ENCODE results near the gene DOCK10. TPM values are rescaled to one million over a fixed set of nuclear protein-coding genes. Genes with fewer than 3 reads are reported as not detected.

The DOCK10 gene
- total and polyA plus RNA-seq, 10 of the 15 experiments (the other 5 are each of a cell fraction or from before 2014, with no cell fraction given), result 16.9 to 120 (median 85.5) TPM

GRCh38 chr2:225011585-225011984 lies 30.7 kb downstream of the DOCK10 start:
- no peak for FAIRE-seq
- TF ChIP-seq ZNF207 (IDR thresholded peaks at IDR 0.05; ENCODE audit: borderline replicate concordance) (no peak), ZZZ3 (IDR thresholded peaks at IDR 0.05; ENCODE audit: control insufficient read depth, insufficient read length, low read depth) (no peak), POU2F2 (IDR thresholded peaks at IDR 0.05; ENCODE audit: borderline replicate concordance, low read depth, low read length) (peak; percentile 54; the same call in 1 of the 3 replicates)
- TF ChIP-seq, protein P1, sequence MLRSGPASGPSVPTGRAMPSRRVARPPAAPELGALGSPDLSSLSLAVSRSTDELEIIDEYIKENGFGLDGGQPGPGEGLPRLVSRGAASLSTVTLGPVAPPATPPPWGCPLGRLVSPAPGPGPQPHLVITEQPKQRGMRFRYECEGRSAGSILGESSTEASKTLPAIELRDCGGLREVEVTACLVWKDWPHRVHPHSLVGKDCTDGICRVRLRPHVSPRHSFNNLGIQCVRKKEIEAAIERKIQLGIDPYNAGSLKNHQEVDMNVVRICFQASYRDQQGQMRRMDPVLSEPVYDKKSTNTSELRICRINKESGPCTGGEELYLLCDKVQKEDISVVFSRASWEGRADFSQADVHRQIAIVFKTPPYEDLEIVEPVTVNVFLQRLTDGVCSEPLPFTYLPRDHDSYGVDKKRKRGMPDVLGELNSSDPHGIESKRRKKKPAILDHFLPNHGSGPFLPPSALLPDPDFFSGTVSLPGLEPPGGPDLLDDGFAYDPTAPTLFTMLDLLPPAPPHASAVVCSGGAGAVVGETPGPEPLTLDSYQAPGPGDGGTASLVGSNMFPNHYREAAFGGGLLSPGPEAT (IDR thresholded peaks at IDR 0.05; ENCODE audit: low read depth), result no peak
- no peaks in the 10 kb centered on the region for H3K27me3 ChIP-seq (replicated peaks in 1 of 2; ENCODE audit: control insufficient read depth in 2 of 2, insufficient read depth in 2 of 2, low read length in 1 of 2)
- ChIA-PET POLR2A (interaction anchor here (1.0 to 2.1 kb wide), 2 partner anchors 14 to 30 kb away, joined by 4 to 7 read pairs; partner anchors contain the start of gene DOCK10), SMC1A (ENCODE audit: uncharacterized antibody, unreplicated experiment) (interaction anchor here (2.3 to 6.7 kb wide), 3 partner anchors 9 to 27 kb away, joined by 8 to 53 read pairs (median 23); no protein-coding TSS in a partner anchor), CTCF (interaction anchor here (1.0 to 1.9 kb wide), 5 partner anchors 9 to 650 kb away, joined by 3 to 15 read pairs (median 4); no protein-coding TSS in a partner anchor), RAD21 (ENCODE audit: unreplicated experiment) (interaction anchor here (0.5 to 1.6 kb wide), 2 partner anchors 9 to 425 kb away, joined by 3 to 5 read pairs; no protein-coding TSS in a partner anchor)
- H4K20me1 ChIP-seq (ENCODE audit: control insufficient read depth, insufficient read depth), result no peaks in the 10 kb centered on the region
- H3K4me2 ChIP-seq (ENCODE audit: control insufficient read depth, insufficient read depth), result no peak overlapping the region
- no peak for DNase-seq (ENCODE audit: low read depth, low spot score)
- no peak overlapping the region for H3K9ac ChIP-seq (ENCODE audit: control insufficient read depth, insufficient read depth, low read length)
- peaks cover 23% of the 10 kb centered on the region for H3K4me1 ChIP-seq (ENCODE audit: control insufficient read depth, insufficient read depth, low read length)
- intact Hi-C loops (cut with micrococcal nuclease; ENCODE audit: unreplicated experiment), result no loop called here
- H3K36me3 ChIP-seq (ENCODE audit: control insufficient read depth in 2 of 2, insufficient read depth in 2 of 2, low read length in 1 of 2), result no peaks in the 10 kb centered on the region
- no peak overlapping the region for H3K4me3 ChIP-seq
- ATAC-seq, result no peak
- H3K27ac ChIP-seq (ENCODE audit: control insufficient read depth, insufficient read depth), result no peak overlapping the region
- H3K9me3 ChIP-seq (replicated peaks; ENCODE audit: control insufficient read depth, insufficient read depth, low read length), result no peaks in the 10 kb centered on the region
- H2AFZ ChIP-seq (ENCODE audit: control insufficient read depth, low read depth, low read length), result no peak overlapping the region
- no TSS peak for BruUV-seq (replicated peaks)
- H3K79me2 ChIP-seq (ENCODE audit: control insufficient read depth, insufficient read depth, low read length), result peaks cover 60% of the 10 kb centered on the region
- in situ Hi-C loops (cut with MboI), result loop anchor here (25.0 kb wide), 1 partner anchor 649 kb away; no protein-coding TSS in a partner anchor
- WGBS (ENCODE audit: insufficient coverage, insufficient replicate concordance, low lambda C conversion rate, missing lambda C conversion rate), result 73% methylated on average over 11 of the region's 11 CpGs
